B cell (primary cell): Measurements from ENCODE around the gene ZNF429. TPM values are rescaled to one million over a fixed set of nuclear protein-coding genes. Genes with fewer than 3 reads are reported as not detected.

ENCODE experiments used
- ATAC-seq: fragments of 200-7000 bp; cut with Tn5 transposase; one replicate; pipeline ENCODE4 v1.10.0; 2021; ENCODE audit warnings: low read depth, mild to moderate bottlenecking, moderate number of reproducible peaks, moderate library complexity
- CTCF ChIA-PET: fragments of 350-600 bp; sonication (Branson Sonifier 250); formaldehyde crosslinking; loops from one replicate; lab custom pipeline; 2021; ENCODE audit warnings: antibody characterized with exemption, inconsistent platforms; lab: Charles Lee
- POLR2A ChIA-PET: fragments of 350-600 bp; sonication (Branson Sonifier 250); formaldehyde crosslinking; loops from one replicate; lab custom pipeline; 2021; ENCODE audit warnings: antibody characterized with exemption; lab: Charles Lee
- DNase-seq: peaks from one replicate; pipeline ENCODE4 v3.0.0; 2013
- H2AFZ ChIP-seq: 2 replicates; pipeline ENCODE4 v1.6.1; 2012; ENCODE audit warnings: mild to moderate bottlenecking, low read depth, low read length; ENCODE audit not compliant: insufficient read depth, poor library complexity, severe bottlenecking
- H3K27ac ChIP-seq, 2 donors: 1 replicate in 1 of 2; 2 replicates in 1 of 2; pipeline ENCODE4 v1.5.1; 2012 to 2013; ENCODE audit warnings: low read length in 2 of 2, mild to moderate bottlenecking in 2 of 2, moderate library complexity in 1 of 2
- H3K27me3 ChIP-seq, 4 experiments: fragments of 200-600 bp in 1 of 4; sonication (generic) in 1 of 4; replicated peaks in 1 of 4; 1 replicate in 2 of 4; 2 replicates in 2 of 4; pipeline versions ENCODE4 v1.6.1 to v1.7.0; 2013 to 2016; ENCODE audit warnings: low read length in 3 of 4, mild to moderate bottlenecking in 2 of 4, mixed read lengths in 1 of 4, moderate library complexity in 1 of 4; ENCODE audit not compliant: insufficient read depth in 4 of 4, control insufficient read depth in 3 of 4; ENCODE audit errors: control extremely low read depth in 1 of 4
- H3K36me3 ChIP-seq, 2 experiments: replicated peaks in 1 of 2; 1 replicate in 1 of 2; 2 replicates in 1 of 2; pipeline versions ENCODE4 v1.6.1 to v1.7.1; 2013; ENCODE audit warnings: low read length in 1 of 2; ENCODE audit not compliant: insufficient read depth in 2 of 2, control insufficient read depth in 1 of 2; ENCODE audit errors: control extremely low read depth in 1 of 2, extremely low read depth in 1 of 2
- H3K4me1 ChIP-seq, 2 donors: fragments of 200-600 bp in 1 of 2; sonication (generic) in 1 of 2; 1 replicate in 1 of 2; 2 replicates in 1 of 2; pipeline versions ENCODE4 v1.5.1 to v1.6.1; 2013 to 2017; ENCODE audit warnings: low read length in 2 of 2; ENCODE audit not compliant: control insufficient read depth in 2 of 2, insufficient read depth in 2 of 2
- H3K4me2 ChIP-seq: replicated peaks from 2 replicates; pipeline ENCODE3; 2012; ENCODE audit warnings: mild to moderate bottlenecking, low read depth, low read length; ENCODE audit not compliant: poor library complexity, severe bottlenecking
- H3K4me3 ChIP-seq, 5 experiments: fragments of 200-600 bp in 1 of 5; sonication (generic) in 1 of 5; 1 replicate in 3 of 5; 2 replicates in 2 of 5; pipeline versions ENCODE4 v1.5.1 to v1.7.0; 2011 to 2016; ENCODE audit warnings: low read length in 4 of 5, mild to moderate bottlenecking in 4 of 5, low read depth in 2 of 5, control low read depth in 1 of 5, moderate library complexity in 1 of 5; ENCODE audit not compliant: insufficient read depth in 1 of 5; ENCODE audit errors: control extremely low read depth in 1 of 5, extremely low read depth in 1 of 5
- H3K79me2 ChIP-seq: fragments of 200-600 bp; sonication (generic); one replicate; pipeline ENCODE4 v1.6.0; 2016; ENCODE audit warnings: low read length; ENCODE audit not compliant: control insufficient read depth, insufficient read depth
- H3K9ac ChIP-seq: fragments of 200-600 bp; sonication (generic); 2 replicates; pipeline ENCODE4 v1.6.1; 2017; ENCODE audit warnings: mild to moderate bottlenecking, low read length, moderate library complexity
- H3K9me3 ChIP-seq, 3 donors: one replicate each; pipeline versions ENCODE4 v1.6.1 to v1.7.1; 2013; ENCODE audit warnings: low read length in 2 of 3; ENCODE audit not compliant: control insufficient read depth in 2 of 3, insufficient read depth in 1 of 3; ENCODE audit errors: control extremely low read depth in 1 of 3
- H4K20me1 ChIP-seq: 2 replicates; pipeline ENCODE4 v1.6.0; 2012; ENCODE audit warnings: mild to moderate bottlenecking, low read length; ENCODE audit not compliant: insufficient read depth, control insufficient read depth, poor library complexity, severe bottlenecking
- H3K27ac Mint-ChIP-seq: one replicate; pipeline ENCODE4 v1.8.0; 2021; ENCODE audit warnings: mixed read lengths
- H3K27me3 Mint-ChIP-seq: one replicate; pipeline ENCODE4 v1.8.0; 2021; ENCODE audit warnings: mixed read lengths
- H3K4me1 Mint-ChIP-seq: one replicate; pipeline ENCODE4 v1.8.0; 2021; ENCODE audit warnings: mixed read lengths
- H3K4me3 Mint-ChIP-seq: one replicate; pipeline ENCODE4 v1.8.0; 2021; ENCODE audit warnings: mixed read lengths
- H3K9me3 Mint-ChIP-seq: one replicate; pipeline ENCODE4 v1.8.0; 2022; ENCODE audit warnings: mixed read lengths; ENCODE audit not compliant: insufficient read depth
- CTCF ChIP-seq: fragments of 200-600 bp; IDR thresholded peaks from one replicate; pipeline ENCODE4 v1.8.0; 2022; ENCODE audit warnings: antibody characterized with exemption, mild to moderate bottlenecking
- EZH2 ChIP-seq: IDR thresholded peaks from 2 replicates; pipeline ENCODE4 v1.6.1; 2012; ENCODE audit warnings: borderline replicate concordance, low read depth, mild to moderate bottlenecking, moderate library complexity, low read length; ENCODE audit not compliant: insufficient read depth, poor library complexity, severe bottlenecking
- WGBS: methylation state at CpG from one replicate; pipeline ENCODE4 v1.1.5; 2013; ENCODE audit warnings: missing lambda C conversion rate; ENCODE audit not compliant: insufficient coverage; 5-methylcytosine and 5-hydroxymethylcytosine counted together
- intact Hi-C: fragments of 100-400 bp; cut with micrococcal nuclease; formaldehyde crosslinking; loops from one replicate; pipeline ENCODE4 v1.10.0; 2022
- polyA plus RNA-seq: library from polyadenylated mRNA; depleted of rRNA; stranded (reverse); fragments of >200 nt; gene quantifications from 2 replicates; pipeline ENCODE4 v1.2.3, GENCODE V29; 2012
- total RNA-seq, 2 donors: library from RNA; stranded (reverse); fragments of 120-200 nt in 1 of 2; gene quantifications; 1 replicate in 1 of 2; 2 replicates in 1 of 2; pipeline versions ENCODE4 v1.2.3 to v1.2.4, GENCODE V29; 2013 to 2022

ZNF429 gene
- total and polyA plus RNA-seq, 2 donors (not counting 1 experiment from before 2014, with no cell fraction given), result 15.8 to 23.2 TPM

- ChIA-PET POLR2A (no interaction called here), CTCF (no interaction called here)
- no peak overlapping the region for H3K27ac Mint-ChIP-seq
- peaks cover 4% of the 10 kb centered on the region for H3K9me3 Mint-ChIP-seq
- Histone ChIP-seq H3K79me2 (no peaks in the 10 kb centered on the region), H2AFZ (no peak overlapping the region), H3K27me3 (no peaks in the 10 kb centered on the region), H3K9ac (no peak overlapping the region), H3K4me2 (no peak overlapping the region), H3K9me3 (peaks cover 0 to 30% (median 0%) of the 10 kb centered on the region in 3 donors), H3K4me1 (no peaks in the 10 kb centered on the region), H3K4me3 (no peak overlapping the region), H3K27ac (no peak overlapping the region), H4K20me1 (no peaks in the 10 kb centered on the region), H3K36me3 (peaks cover 0 to 1% of the 10 kb centered on the region in 2 experiments)
- WGBS, result 100% methylated on average over 1 of the region's 1 CpG
- no peak for TF ChIP-seq EZH2
- no peak for TF ChIP-seq CTCF
- H3K4me3 Mint-ChIP-seq, result no peak overlapping the region
- ATAC-seq (no peak), DNase-seq (no peak)
- intact Hi-C loops, result no loop called here
- no peaks in the 10 kb centered on the region for H3K4me1 Mint-ChIP-seq
- no peaks in the 10 kb centered on the region for H3K27me3 Mint-ChIP-seq
Observed at GRCh38 chr19:21487969-21488368, 17.4 kb upstream of the ZNF429 start.

GRCh38 chr19:21491146-21491545 lies 14.3 kb upstream of the ZNF429 start:
- Mint-ChIP-seq H3K9me3 (peaks cover 4% of the 10 kb centered on the region), H3K27me3 (no peaks in the 10 kb centered on the region), H3K4me1 (no peaks in the 10 kb centered on the region), H3K27ac (no peak overlapping the region), H3K4me3 (no peak overlapping the region)
- Histone ChIP-seq H3K4me1 (no peaks in the 10 kb centered on the region), H3K27ac (no peak overlapping the region), H3K9me3 (peaks cover 0 to 12% (median 0%) of the 10 kb centered on the region in 3 donors), H3K36me3 (peaks cover 0 to 1% of the 10 kb centered on the region in 2 experiments), H3K9ac (no peak overlapping the region), H3K4me2 (no peak overlapping the region), H4K20me1 (no peaks in the 10 kb centered on the region), H3K79me2 (no peaks in the 10 kb centered on the region), H3K4me3 (no peak overlapping the region), H3K27me3 (no peaks in the 10 kb centered on the region), H2AFZ (no peak overlapping the region)
- intact Hi-C loops, result no loop called here
- 50% methylated on average over 2 of the region's 4 CpGs for WGBS
- no peak for TF ChIP-seq EZH2
- no peak for TF ChIP-seq CTCF
- ATAC-seq (no peak), DNase-seq (no peak)
- ChIA-PET CTCF (no interaction called here), POLR2A (no interaction called here)
